ENCODE measurements around the gene GRM8.

The GRM8 gene

DNA sequence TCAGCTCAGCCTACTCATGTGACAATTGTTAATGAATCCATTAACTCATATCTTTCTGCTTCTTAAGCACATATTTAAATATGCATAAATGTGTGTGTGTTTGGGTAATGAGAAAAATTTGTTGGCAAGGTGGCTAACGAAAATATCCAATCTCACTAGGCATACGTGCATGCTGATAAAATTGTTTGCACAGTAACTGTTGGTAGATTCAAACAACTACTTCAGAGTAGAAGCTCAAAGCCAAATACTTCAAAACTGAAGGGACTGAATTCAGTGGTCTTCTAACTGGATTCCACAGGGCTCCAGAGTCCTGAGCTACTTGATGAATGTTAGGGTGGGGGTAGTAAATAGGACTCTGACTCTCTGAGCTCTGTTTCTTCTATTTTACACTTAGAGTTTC, 757.0 kb downstream of the GRM8 start:
- no peak overlapping the region for H3K4me3 ChIP-seq
- no peak overlapping the region for H3K27ac ChIP-seq

- Histone ChIP-seq H3K27ac (no peak overlapping the region), H3K4me3 (no peak overlapping the region)
These were observed 757.7 kb downstream of the GRM8 start for GRCh38 chr7:126495001-126495400.

DNA sequence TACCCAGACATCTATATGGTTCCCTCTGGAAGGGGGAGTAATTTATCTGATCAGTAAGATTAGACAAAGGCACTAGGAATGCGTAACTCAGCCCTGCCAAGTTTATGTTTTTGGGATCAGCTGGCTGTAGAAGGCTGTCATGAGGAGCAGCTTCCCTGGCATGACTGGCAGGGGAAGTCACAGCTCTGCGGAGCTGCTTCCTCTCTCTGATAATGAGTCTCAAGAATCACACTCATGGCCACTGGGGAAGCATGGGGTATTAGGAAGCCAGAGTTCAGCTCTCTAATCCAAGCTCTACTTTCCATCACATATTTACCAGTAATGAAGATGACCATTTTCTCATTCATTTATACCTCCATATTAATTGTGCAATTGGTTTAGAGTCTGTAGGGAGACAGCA, 758.9 kb downstream of the GRM8 start:
- Histone ChIP-seq H3K4me3 (no peak overlapping the region), H3K27ac (no peak overlapping the region)

GRCh38 chr7:126489874-126490273, 762.9 kb downstream of the GRM8 start:
- Histone ChIP-seq H3K27ac (no peak overlapping the region), H3K4me3 (no peak overlapping the region)

DNA sequence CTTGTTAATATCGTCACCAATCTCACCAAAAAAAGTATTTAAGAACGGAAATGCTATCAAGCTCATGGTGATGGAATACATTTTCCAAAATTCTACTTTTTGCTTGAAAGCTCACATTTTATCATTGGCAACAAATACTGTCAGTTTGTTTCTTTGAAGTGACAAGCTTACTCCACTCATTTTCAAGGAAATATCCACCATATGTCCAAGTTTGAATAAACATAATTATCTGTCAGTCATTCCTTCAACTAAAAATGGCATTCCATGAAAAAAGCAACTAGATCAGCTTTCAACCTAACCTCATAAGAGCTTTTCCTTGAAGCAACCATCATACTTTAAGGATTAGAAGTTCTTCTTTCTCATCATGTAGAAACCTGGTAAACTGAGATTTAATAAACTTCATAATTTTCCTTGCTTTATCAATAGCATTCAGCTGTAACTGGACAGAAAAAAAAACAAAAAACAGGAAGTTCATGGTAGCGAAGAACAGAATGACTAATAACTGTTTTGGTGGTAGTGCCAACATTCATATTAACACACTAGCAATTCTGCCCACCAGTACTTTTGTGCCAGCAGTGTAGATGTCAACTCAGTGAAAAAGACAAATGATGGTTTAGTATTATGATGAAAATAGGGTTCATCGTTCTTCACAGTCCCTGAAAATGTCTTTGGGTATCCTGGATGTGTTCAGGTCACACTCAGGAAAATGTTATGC, 764.9 kb downstream of the GRM8 start:
- no peak overlapping the region for H3K27ac ChIP-seq

GRCh38 chr7:126486806-126487205, 765.9 kb downstream of the GRM8 start:
- no peak overlapping the region for H3K4me3 ChIP-seq
- no peak overlapping the region for H3K27ac ChIP-seq

More for the DNA sequence above, 764.9 kb downstream of the GRM8 start:
- H3K4me3 ChIP-seq = no peak overlapping the region

DNA sequence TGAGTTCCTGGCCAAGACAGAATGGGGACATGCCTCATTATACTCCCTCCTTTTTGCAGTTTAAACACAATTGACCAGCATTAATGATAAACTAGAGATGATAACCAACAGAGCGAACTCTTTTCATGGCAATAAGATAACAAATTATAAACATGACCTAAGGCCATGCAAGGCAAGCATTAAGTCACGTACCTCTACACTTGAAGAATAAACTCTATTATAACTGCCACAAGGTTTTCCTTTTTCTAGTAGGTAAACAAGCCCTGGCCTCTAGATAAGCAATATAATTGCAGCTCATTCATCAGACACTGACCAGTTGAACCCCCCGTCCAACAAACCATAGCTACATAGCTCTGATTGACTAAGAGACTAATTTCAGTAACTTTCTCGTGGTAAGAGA, 767.0 kb downstream of the GRM8 start:
- Histone ChIP-seq H3K4me3 (no peak overlapping the region), H3K27ac (no peak overlapping the region)

DNA sequence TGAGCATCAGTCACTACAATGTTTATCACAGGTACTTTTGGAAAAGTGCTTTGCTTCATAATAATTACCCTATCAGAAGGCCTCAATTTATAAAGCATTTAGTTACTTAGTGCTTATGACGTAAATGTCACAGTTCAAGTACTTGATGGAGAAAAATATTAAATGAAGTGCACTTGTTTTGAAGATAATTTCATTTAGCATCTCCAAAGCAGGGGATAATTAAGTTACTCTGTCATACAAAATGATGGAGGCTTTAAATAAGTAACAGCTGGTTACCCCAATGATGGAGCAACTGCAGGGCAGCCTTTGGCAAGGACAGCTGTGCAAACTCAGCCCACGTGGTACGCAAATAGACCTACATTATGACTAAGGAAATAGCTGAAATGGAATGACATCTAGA, 768.8 kb downstream of the GRM8 start:
- H3K27ac ChIP-seq = no peak overlapping the region
- no peak overlapping the region for H3K4me3 ChIP-seq

- no peak overlapping the region for H3K27ac ChIP-seq
- H3K4me3 ChIP-seq = no peak overlapping the region
These were observed 779.9 kb downstream of the GRM8 start for GRCh38 chr7:126472825-126473224.

- no peak overlapping the region for H3K4me3 ChIP-seq
- H3K27ac ChIP-seq = no peak overlapping the region
These were observed 790.3 kb downstream of the GRM8 start for GRCh38 chr7:126462405-126462804.

- Histone ChIP-seq H3K27ac (no peak overlapping the region), H3K4me3 (no peak overlapping the region)
These were observed 792.1 kb downstream of the GRM8 start for GRCh38 chr7:126460664-126461063.

- no peak overlapping the region for H3K4me3 ChIP-seq
- no peak overlapping the region for H3K27ac ChIP-seq
These were observed 799.6 kb downstream of the GRM8 start for GRCh38 chr7:126453104-126453503.

GRCh38 chr7:126450269-126450671, 802.5 kb downstream of the GRM8 start:
- Histone ChIP-seq H3K4me3 (no peak overlapping the region), H3K27ac (no peak overlapping the region)

- Histone ChIP-seq H3K4me3 (no peak overlapping the region), H3K27ac (no peak overlapping the region)
These were observed 803.0 kb downstream of the GRM8 start for GRCh38 chr7:126449611-126450268.

DNA sequence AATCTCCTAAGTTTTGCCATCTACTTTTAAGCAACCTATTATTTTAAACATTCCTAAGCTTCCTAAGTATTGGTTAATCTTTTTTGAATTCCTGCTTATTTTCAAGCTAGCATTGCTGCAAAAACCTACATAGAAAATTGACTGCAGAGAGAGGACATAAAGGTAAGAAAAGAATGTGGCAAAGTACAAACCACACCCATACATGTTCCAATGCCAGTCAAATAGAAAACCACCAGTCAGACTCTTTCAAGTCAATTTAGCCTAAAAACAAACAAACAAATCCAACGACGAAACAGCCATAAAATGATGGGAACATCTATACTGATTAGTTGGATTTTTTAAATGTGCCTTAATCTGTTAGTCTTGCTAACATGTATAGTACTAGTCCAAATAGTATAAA, 804.8 kb downstream of the GRM8 start:
- Histone ChIP-seq H3K27ac (no peak overlapping the region), H3K4me3 (no peak overlapping the region)

DNA sequence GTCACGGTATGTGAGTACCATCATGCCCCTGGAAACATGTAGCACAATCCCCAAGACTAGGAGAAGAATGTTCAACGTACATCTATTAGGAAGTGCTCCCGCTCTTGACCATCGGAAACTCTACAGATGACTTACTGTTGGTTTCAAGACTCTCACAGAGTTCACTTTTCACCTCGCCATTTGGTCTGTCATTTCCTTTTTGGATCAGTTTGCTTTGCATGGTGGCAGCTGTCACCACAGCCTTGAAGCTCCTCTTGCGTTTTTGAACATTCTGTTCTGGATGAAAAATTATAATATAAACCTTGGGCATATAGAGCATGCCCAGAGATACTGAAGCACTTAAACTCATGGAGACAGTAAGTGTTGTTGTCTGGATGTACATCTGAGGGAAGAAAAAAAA, 806.8 kb downstream of the GRM8 start:
- H3K27ac ChIP-seq = no peak overlapping the region
- H3K4me3 ChIP-seq = no peak overlapping the region

DNA sequence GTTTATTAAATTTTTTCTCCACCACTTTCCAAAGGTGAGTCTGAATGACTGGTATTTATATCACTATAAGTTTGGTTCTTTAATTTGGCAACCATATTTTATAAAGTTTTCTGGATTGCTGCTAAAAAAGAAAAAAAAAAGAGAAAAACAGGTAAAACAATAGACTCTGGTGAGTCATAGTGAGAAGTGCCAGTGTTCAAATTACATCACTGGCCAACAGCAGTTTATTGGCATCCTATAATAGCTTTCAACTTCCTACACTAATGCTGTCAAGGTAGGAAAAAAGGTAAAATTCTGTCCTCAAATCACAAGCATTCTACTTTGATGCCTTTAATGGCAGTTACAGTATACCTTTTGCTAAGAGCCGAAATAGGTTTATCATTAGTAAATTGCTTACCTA, 808.8 kb downstream of the GRM8 start:
- no peak overlapping the region for H3K4me3 ChIP-seq
- H3K27ac ChIP-seq = no peak overlapping the region

DNA sequence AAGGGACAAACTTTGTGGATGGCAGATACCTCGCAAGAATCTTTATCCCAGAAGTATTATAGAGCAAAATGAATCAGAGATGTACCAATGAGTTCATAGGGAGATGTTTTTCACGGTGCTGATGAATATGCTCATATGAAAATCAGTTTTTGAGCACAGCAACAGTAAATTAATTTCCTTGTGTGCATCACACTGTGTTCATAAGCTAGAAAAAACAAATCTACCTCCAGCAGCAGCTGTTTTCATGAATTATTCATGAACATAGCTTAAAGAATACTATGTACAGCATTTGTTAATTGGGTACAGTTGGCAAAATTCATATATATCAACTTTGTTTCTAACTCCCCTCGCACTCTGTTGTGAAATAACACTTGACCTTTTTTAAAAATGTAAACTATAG, 809.8 kb downstream of the GRM8 start:
- H3K4me3 ChIP-seq = no peak overlapping the region
- H3K27ac ChIP-seq = no peak overlapping the region

GRCh38 chr7:126441745-126442144, 811.0 kb downstream of the GRM8 start:
- no peak overlapping the region for H3K27ac ChIP-seq
- H3K4me3 ChIP-seq = no peak overlapping the region

DNA sequence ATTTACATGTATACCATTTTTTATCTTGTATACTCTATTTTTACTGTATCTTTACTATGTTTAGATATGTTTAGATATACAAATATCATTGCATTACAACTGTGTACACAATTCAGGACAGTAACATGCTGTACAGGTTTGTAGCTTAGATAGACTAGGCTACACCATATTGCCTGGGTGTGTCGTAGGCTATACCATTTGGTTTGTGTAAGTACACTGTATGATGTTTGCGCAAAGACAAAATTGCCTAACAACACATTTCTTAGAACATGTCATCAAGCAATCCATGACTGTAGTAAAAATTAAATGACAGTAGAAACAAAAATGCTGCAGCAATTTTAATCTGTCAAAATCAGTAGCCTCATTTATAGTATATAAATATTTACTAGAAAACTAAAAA, 812.2 kb downstream of the GRM8 start:
- no peak overlapping the region for H3K27ac ChIP-seq
- H3K4me3 ChIP-seq = no peak overlapping the region

- no peak overlapping the region for H3K27ac ChIP-seq
These were observed 816.4 kb downstream of the GRM8 start for GRCh38 chr7:126436213-126436868.

More at GRCh38 chr7:126436213-126436868, 816.4 kb downstream of the GRM8 start:
- no peak overlapping the region for H3K4me3 ChIP-seq
